ENCODE measurements around the gene NUTM2B. TPM values are rescaled to one million over a fixed set of nuclear protein-coding genes. Genes with fewer than 3 reads are reported as not detected.
"Not testable (repeated sequence)": the region's sequence is repeated elsewhere in the genome, so short reads cannot be mapped to it uniquely, and the experiment has no call there.

NUTM2B gene, protein sequence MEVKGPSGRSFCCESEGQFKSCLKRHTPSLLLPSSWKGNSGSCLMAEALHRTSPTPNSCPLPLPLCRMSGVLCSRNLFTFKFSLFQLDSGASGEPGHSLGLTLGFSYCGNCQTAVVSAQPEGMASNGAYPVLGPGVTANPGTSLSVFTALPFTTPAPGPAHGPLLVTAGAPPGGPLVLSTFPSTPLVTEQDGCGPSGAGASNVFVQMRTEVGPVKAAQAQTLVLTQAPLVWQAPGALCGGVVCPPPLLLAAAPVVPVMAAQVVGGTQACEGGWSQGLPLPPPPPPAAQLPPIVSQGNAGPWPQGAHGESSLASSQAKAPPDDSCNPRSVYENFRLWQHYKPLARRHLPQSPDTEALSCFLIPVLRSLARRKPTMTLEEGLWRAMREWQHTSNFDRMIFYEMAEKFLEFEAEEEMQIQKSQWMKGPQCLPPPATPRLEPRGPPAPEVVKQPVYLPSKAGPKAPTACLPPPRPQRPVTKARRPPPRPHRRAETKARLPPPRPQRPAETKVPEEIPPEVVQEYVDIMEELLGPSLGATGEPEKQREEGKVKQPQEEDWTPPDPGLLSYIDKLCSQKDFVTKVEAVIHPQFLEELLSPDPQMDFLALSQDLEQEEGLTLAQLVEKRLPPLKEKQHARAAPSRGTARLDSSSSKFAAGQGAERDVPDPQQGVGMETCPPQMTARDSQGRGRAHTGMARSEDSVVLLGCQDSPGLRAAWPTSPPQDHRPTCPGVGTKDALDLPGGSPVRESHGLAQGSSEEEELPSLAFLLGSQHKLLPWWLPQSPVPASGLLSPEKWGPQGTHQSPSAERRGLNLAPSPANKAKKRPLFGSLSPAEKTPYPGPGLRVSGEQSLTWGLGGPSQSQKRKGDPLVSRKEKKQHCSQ
- 1 to 10 TPM in 3 of 4 donors, under 1 TPM in 1; 0.52 to 2.8 (median 1.7) TPM for polyA plus RNA-seq (ENCODE audit: insufficient read length in 4 of 4)

GRCh38 chr10:79702927-79703326 is at the start of gene NUTM2B:
NUTM2B (plus strand) TSS chr10:79703227; CDS start chr10:79703610, 383 bp downstream.
- DNase-seq (ENCODE audit: low read depth in 4 of 4, low spot score in 3 of 4) = not testable (repeated sequence)

GRCh38 chr10:79663287-79663686 is 39.7 kb upstream of the NUTM2B start:
- not testable (repeated sequence) for DNase-seq (ENCODE audit: low read depth in 4 of 4, low spot score in 3 of 4)

GRCh38 chr10:79664686-79665085 is 38.3 kb upstream of the NUTM2B start:
- not testable (repeated sequence) for DNase-seq (ENCODE audit: low read depth in 4 of 4, low spot score in 3 of 4)

DNA sequence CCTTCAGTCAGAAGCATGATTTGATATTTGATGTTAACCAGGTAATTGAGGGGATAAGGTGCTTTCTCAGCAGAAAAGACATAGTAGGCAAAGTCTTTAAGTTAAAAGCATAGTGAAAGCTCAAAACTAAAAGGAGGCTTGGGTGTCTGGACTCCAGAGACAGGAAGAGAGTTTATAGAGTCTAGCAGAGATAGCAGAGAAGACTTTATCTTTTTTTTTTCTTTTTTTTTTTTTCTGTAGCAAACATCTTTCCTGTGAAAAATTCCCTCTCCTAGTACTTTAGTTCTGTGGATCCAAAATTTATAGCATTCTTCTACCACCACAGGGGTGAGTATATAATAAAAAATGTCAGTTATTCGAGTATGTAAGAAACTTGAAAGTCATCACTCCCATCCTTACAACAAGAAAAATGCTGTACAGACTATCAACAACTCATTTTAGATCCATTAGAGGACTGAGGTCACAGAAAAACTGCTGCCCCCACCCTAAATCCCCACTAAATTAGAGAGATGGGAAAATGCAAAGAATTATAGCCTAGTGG is 33.7 kb upstream of the NUTM2B start:
- DNase-seq (ENCODE audit: low read depth in 4 of 4, low spot score in 3 of 4) = not testable (repeated sequence)

GRCh38 chr10:79674878-79675277 is 28.1 kb upstream of the NUTM2B start:
- DNase-seq (ENCODE audit: low read depth in 4 of 4, low spot score in 3 of 4) = not testable (repeated sequence)

DNA sequence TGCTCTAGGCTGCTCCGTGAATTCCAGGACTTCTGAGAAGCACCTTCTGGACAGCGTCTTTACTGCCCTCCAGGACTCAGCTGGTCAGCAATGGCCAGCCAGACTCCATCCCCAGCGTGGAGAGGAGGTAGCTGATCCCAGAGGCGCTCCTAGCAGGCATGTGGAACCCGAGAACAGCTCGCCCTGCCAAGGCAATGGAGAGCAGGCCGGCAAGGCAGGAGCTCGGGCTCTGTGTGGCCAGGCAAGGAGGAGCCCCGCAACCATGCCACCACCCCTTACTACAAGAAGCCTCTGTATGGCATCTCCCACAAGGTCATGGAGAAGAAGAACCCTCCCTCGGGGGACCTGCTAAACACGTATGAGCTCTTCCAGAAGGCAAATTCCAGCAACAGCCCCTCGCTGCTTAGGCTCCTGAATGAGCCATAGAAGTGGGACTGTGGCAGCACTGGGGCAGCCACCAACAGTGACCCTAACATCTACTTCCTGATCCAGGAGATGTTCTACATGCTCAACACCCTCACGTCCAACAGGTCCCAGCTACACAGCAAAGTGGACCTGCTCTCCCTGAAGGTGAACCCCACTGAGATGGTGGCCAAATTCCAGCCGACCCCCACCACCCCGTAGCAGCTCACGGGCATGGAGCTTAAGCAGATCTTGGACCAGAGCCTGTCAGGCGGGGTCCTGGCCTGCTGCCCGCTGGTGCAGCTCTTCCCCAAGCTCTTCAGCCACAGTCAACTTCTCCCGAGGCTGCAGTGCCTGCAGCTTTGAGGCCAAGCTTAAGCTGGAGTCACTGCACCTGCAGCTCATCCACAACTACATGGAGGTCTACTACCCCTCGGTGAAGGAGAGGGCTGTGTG is 19.8 kb upstream of the NUTM2B start:
- not testable (repeated sequence) for DNase-seq (ENCODE audit: low read depth in 4 of 4, low spot score in 3 of 4)

GRCh38 chr10:79683884-79684720 is 18.9 kb upstream of the NUTM2B start:
- not testable (repeated sequence) for DNase-seq (ENCODE audit: low read depth in 4 of 4, low spot score in 3 of 4)

DNA sequence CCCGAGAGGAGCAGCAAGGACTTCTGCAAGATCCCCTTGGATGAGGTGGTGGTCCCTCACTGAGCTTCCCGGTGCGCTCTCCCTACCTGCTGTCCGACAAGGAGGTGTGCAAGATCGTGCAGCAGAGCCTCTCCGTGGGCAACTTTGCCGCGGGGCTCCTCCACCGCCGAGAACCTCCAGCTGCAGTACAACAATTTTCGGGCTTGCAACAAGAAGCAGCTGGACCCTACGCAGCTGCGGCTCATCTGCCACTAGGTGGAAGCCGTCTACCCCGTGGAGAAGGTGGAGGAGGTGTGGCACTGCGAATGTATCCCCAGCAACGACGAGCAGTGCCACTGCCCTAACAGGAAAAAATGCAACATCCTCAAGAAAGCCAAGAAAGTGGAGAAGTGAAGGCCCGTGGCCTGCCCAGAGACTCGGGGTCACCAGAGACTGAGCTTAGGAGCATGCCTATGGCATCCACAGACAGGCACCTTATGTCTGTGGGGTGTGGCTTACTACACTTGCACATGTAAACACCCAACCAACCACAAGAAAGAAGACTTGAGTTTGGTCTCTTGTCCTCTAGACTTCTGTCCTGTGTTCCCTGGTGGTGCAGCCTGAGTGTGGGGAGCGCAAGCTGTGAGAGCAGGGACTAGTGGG is 17.9 kb upstream of the NUTM2B start:
- DNase-seq (ENCODE audit: low read depth in 4 of 4, low spot score in 3 of 4) = peak; percentile 1 to 4 (median 3)

GRCh38 chr10:79686595-79686994 is 16.4 kb upstream of the NUTM2B start:
- DNase-seq (ENCODE audit: low read depth in 4 of 4, low spot score in 3 of 4) = not testable (repeated sequence)

DNA sequence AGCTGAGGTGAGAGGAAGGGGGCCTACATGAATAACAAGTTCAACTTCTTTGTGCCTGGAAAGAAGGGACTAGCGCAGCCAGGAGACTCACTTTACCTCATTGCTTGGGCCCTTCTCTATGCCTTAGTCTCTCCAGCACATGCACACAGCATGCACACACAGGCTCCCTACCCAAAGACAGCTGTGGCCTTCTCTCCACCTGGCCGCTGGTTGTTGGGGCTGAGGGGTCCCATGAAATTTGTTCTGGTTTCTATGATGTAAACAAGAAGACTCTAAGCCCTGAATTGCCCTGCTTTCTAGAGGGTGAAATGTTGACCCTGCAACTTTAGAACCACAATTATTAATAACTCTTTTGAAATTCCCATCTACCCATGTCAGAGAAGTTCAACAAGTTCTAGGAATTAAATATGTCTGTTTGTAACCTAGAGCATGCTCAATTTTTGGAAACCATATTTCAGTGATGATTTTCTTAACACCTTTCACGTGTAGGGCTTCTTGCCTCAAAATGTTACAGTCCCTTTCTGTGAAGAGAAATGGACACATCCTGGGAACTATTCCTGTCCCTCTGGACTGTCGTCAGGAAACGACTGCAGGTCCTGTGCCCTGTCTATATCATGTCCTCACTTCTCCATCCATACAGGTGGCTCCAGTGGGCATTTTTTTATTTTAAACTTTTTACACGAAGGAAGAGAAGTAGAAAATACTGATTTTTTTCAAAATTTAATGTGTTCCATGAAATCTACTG is 15.4 kb upstream of the NUTM2B start:
- not testable (repeated sequence) for DNase-seq (ENCODE audit: low read depth in 4 of 4, low spot score in 3 of 4)

DNA sequence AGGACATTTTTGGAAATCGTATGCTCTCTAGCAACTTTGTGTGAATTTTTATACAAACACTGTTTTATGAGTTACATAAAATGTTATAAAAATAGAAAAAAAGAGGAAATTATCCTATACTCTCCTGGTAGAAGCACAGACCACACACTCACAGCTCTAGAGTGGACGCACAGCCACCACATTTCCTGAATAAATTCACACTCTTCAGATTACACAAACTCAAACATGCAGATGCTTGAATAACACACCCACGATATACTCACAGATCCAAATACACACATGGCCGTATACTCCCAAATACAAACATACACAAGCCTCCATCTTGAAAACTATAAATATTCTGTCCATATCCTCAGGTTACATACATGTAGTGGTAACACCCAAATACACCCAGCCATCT is 14.2 kb upstream of the NUTM2B start:
- not testable (repeated sequence) for DNase-seq (ENCODE audit: low read depth in 4 of 4, low spot score in 3 of 4)

DNA sequence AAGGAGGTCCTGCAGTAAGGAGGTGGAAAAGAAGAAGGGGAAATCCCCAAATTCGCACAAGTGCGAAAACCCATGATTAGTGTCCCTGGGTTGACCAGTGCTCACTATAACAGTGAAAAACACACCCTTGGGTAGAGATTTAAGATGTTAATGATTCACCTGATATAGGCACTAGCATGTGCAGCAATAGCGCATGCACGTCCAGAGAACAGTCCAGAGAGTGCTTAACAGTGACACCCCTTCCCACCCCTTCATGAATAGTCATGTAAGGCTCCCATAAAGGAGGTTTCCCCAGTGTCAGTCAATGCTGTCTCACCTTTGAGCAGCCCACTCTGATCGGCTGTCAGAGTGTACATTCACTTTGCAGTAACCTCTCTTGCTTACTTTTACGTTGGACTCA is 6.4 kb upstream of the NUTM2B start:
- DNase-seq (ENCODE audit: low read depth in 4 of 4, low spot score in 3 of 4) = not testable (repeated sequence)

- not testable (repeated sequence) for DNase-seq (ENCODE audit: low read depth in 4 of 4, low spot score in 3 of 4)
These were observed 5.9 kb upstream of the NUTM2B start for GRCh38 chr10:79697141-79697540.

- not testable (repeated sequence) for DNase-seq (ENCODE audit: low read depth in 4 of 4, low spot score in 3 of 4)
These were observed 2.6 kb upstream of the NUTM2B start for GRCh38 chr10:79700381-79700944.

GRCh38 chr10:79707017-79707416 is 4.0 kb downstream of the NUTM2B start:
- DNase-seq (ENCODE audit: low read depth in 4 of 4, low spot score in 3 of 4) = not testable (repeated sequence)

DNA sequence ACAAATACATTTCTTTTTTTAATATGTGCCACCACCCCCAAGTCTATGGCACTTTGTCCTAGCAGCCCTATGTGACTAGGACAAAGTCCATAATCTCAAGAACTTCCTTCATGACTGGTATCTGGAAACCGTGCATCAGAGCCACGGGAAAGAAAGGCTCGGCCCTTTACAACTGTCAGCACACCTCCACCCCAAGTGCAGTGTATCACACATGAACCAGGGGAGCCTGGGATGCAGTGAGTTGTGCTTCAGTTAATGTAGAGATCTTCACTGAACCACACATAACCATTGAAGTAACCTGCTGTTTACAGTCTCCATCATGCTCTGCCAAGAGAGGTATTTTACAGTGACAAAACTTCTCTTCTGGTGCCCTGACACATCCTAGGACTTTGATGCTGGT is 11.9 kb downstream of the NUTM2B start:
- DNase-seq (ENCODE audit: low read depth in 4 of 4, low spot score in 3 of 4) = not testable (repeated sequence)

GRCh38 chr10:79716917-79717579 is 14.0 kb downstream of the NUTM2B start:
- DNase-seq (ENCODE audit: low read depth in 4 of 4, low spot score in 3 of 4) = not testable (repeated sequence)

Data from right renal pelvis (tissue), 4 donors.